Lower leg skin (tissue), 4 donors: Measurements from ENCODE around the gene NKAIN2. TPM values are rescaled to one million over a fixed set of nuclear protein-coding genes. Genes with fewer than 3 reads are reported as not detected.

Experiments used
- DNase-seq, 2 donors: peaks; one replicate each; pipeline ENCODE4 v3.0.0-alpha.2; 2019; ENCODE audit warnings: low spot score in 2 of 2
- H3K4me3 ChIP-seq: fragments of 200-600 bp; sonication (generic); 2 replicates; pipeline ENCODE4 v1.5.1; 2017; ENCODE audit warnings: mild to moderate bottlenecking, low read depth; ENCODE audit not compliant: poor library complexity, severe bottlenecking
- POLR2A ChIP-seq, 2 donors: fragments of 450-650 bp; IDR thresholded peaks; one replicate each; pipeline ENCODE4 v1.6.1; 2016 to 2017; ENCODE audit warnings: antibody characterized with exemption in 2 of 2, mild to moderate bottlenecking in 1 of 2, moderate library complexity in 1 of 2
- WGBS, 2 donors: methylation state at CpG; one replicate each; pipeline ENCODE4 v1.1.5; 2018; 5-methylcytosine and 5-hydroxymethylcytosine counted together
- intact Hi-C: fragments of 100-400 bp; cut with DNase I; formaldehyde crosslinking; loops from one replicate; pipeline ENCODE4 v1.15.0; 2023; ENCODE audit warnings: low total_unique reads
- total RNA-seq, 4 donors: library from RNA; depleted of rRNA; stranded (reverse); fragments of >200 nt; gene quantifications; one replicate each; pipeline ENCODE4 v1.1.0, GENCODE V29; 2016
- TF ChIP-seq, protein P1 (sequence below), 3 donors: fragments of 450-650 bp; IDR thresholded peaks; one replicate each; pipeline ENCODE4 v1.5.1; 2016; ENCODE audit warnings: antibody characterized with exemption in 3 of 3, mild to moderate bottlenecking in 3 of 3, moderate library complexity in 2 of 3

The NKAIN2 gene
- total RNA-seq, 4 donors from 2014 or later: 0.37 TPM; not detected in 3

DNA sequence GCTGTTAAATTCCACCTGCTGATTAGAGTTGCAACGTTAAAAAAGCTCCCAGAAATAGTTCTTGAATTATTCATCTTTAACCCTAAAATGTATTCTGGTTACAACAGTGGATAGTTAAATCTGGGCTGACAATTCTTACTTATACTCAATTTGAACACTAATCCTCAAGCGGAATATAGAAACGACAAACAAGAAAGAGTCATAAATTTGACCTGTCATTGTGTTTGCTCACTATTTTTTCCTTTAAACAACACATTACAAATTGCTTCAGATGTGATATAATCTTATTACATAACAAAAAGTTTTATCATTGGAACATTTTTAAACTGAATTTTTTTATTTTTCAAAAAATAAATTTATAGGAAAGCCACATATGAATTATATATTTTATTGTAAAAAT, 1054.1 kb downstream of the NKAIN2 start:
- no peak for DNase-seq
- no peak overlapping the region for H3K4me3 ChIP-seq
- 48 to 55% methylated on average over 3 of the region's 3 CpGs for WGBS, 2 donors
- TF ChIP-seq POLR2A (IDR thresholded peaks at IDR 0.05): no peak
- TF ChIP-seq, protein P1, sequence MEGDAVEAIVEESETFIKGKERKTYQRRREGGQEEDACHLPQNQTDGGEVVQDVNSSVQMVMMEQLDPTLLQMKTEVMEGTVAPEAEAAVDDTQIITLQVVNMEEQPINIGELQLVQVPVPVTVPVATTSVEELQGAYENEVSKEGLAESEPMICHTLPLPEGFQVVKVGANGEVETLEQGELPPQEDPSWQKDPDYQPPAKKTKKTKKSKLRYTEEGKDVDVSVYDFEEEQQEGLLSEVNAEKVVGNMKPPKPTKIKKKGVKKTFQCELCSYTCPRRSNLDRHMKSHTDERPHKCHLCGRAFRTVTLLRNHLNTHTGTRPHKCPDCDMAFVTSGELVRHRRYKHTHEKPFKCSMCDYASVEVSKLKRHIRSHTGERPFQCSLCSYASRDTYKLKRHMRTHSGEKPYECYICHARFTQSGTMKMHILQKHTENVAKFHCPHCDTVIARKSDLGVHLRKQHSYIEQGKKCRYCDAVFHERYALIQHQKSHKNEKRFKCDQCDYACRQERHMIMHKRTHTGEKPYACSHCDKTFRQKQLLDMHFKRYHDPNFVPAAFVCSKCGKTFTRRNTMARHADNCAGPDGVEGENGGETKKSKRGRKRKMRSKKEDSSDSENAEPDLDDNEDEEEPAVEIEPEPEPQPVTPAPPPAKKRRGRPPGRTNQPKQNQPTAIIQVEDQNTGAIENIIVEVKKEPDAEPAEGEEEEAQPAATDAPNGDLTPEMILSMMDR (IDR thresholded peaks at IDR 0.05): no peak
- intact Hi-C loops: loop anchor here (10.0 kb wide), 1 partner anchor 1053 kb away; the partner anchor contains the start of gene NKAIN2

DNA sequence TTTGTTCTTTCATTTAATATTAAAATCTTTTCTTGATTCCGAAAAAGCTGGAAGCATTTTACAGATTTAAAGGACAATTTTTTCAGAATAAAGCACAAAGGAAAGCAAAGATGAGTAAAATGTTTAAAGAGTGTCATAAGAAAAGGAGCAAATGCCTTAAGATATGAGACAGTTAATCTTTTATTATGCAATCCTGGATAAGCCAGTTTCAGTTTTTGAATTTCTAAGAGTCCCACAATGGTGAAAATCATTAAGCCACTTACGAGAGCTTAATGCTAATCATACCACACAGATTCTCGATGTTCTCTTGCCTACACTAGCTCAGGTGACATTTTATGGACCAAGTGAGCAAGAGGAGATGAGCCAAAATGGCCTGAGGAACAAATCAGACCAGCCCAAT, 1054.9 kb downstream of the NKAIN2 start:
- DNase-seq: no peak
- TF ChIP-seq, protein P1 (IDR thresholded peaks at IDR 0.05): no peak
- no peak for TF ChIP-seq POLR2A (IDR thresholded peaks at IDR 0.05)
- 86 to 87% methylated on average over 3 of the region's 3 CpGs for WGBS, 2 donors
- intact Hi-C loops: loop anchor here (10.0 kb wide), 1 partner anchor 1054 kb away; the partner anchor contains the start of gene NKAIN2
- no peak overlapping the region for H3K4me3 ChIP-seq

DNA sequence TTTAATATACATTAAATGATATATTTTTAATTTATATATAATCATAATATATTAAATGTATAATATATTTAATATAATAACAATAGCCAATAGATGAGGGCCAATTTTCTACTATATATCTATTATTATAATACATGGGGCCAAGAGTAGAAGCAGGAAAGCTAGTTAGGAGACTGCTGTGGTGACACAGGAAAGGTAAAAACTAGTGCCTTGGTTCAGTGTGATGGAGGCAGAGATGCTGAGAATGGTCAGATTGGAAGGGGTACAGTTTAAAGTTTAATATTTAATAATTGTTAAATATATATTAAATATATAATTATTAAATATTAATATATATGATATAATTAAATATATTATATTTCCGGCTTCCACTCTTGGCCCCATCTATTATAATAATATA, 1055.7 kb downstream of the NKAIN2 start:
- WGBS, 2 donors: 97 to 98% methylated on average over 1 of the region's 1 CpG
- no peak for DNase-seq
- no peak overlapping the region for H3K4me3 ChIP-seq
- intact Hi-C loops: loop anchor here (10.0 kb wide), 1 partner anchor 1055 kb away; the partner anchor contains the start of gene NKAIN2
- TF ChIP-seq POLR2A (IDR thresholded peaks at IDR 0.05): no peak
- TF ChIP-seq, protein P1 (IDR thresholded peaks at IDR 0.05): no peak

DNA sequence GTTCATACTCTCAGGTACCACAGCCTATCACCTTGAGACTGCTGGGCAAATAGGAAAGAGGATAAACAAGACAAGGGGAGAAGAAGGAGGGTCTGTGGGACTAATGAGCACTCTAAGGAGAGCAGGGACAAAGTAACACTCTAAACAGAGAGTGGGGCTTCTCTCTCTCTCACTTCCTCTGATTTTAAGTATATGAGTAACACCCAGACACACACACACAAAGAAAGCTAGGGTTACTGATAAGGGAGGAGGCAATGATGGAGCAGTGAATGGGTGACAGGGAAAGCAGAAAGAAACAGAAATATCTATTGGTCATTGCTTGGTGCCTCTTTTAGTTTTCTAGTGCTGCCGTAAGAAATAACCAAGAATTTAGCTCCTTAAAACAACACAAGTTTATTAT, 1062.4 kb downstream of the NKAIN2 start:
- DNase-seq: no peak
- TF ChIP-seq, protein P1 (IDR thresholded peaks at IDR 0.05): no peak
- TF ChIP-seq POLR2A (IDR thresholded peaks at IDR 0.05): no peak
- intact Hi-C loops: loop anchor here (5.0 kb wide), 1 partner anchor 246 kb away; no protein-coding TSS in a partner anchor
- no peak overlapping the region for H3K4me3 ChIP-seq
- 89 to 90% methylated on average over 1 of the region's 1 CpG for WGBS, 2 donors

GRCh38 chr6:124867121-124867520, 1063.5 kb downstream of the NKAIN2 start:
- DNase-seq: no peak
- TF ChIP-seq POLR2A (IDR thresholded peaks at IDR 0.05): no peak
- TF ChIP-seq, protein P1 (IDR thresholded peaks at IDR 0.05): no peak
- intact Hi-C loops: loop anchor here (5.0 kb wide), 1 partner anchor 245 kb away; no protein-coding TSS in a partner anchor
- WGBS, 2 donors: 41 to 91% methylated on average over 1 of the region's 1 CpG
- no peak overlapping the region for H3K4me3 ChIP-seq

DNA sequence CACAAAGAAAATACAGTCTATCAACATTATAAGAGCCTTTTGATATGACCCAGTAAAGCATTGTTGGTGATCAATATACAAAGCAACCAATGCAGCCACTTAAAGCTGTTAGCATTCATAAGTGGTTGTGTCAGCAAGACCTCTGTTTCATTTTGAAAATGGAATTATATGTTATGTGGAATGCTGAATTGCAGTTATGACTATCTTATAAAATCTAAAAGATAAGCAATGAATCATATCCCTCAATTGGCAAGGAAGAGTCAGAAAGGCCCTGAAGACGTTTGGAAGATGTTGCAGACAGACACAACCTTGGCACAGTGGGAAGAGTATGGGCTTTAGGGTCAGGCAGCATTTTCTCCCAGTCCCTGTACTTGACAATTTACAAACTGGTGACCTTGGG, 1064.8 kb downstream of the NKAIN2 start:
- TF ChIP-seq, protein P1 (IDR thresholded peaks at IDR 0.05): no peak
- TF ChIP-seq POLR2A (IDR thresholded peaks at IDR 0.05): no peak
- intact Hi-C loops: loop anchor here (5.0 kb wide), 1 partner anchor 244 kb away; no protein-coding TSS in a partner anchor
- DNase-seq: no peak
- no peak overlapping the region for H3K4me3 ChIP-seq
- 15 to 25% methylated on average over 1 of the region's 1 CpG for WGBS, 2 donors
